Measurements from ENCODE around the gene DHX8.

DNA sequence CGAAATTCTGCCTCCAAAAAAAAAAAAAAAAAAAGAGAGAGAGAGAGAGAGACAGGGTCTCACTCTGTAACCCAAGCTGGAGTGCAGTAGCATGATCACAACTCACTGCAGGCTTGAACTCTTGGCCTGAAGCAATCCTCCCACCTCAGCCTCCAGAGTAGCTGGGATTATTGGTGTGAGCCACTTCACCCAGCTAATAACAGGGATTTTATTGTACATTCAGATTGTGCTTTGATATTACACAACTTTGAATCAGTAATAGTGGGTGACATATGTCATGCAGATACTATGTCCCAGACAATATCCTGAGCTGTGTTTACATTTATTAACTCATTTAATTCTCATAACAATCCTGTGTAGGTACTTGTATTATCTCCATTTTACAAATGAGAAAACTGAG lies 19.7 kb upstream of the DHX8 start:
- no peak for TF ChIP-seq POLR2A (IDR thresholded peaks at IDR 0.05)
- TF ChIP-seq, protein P1, sequence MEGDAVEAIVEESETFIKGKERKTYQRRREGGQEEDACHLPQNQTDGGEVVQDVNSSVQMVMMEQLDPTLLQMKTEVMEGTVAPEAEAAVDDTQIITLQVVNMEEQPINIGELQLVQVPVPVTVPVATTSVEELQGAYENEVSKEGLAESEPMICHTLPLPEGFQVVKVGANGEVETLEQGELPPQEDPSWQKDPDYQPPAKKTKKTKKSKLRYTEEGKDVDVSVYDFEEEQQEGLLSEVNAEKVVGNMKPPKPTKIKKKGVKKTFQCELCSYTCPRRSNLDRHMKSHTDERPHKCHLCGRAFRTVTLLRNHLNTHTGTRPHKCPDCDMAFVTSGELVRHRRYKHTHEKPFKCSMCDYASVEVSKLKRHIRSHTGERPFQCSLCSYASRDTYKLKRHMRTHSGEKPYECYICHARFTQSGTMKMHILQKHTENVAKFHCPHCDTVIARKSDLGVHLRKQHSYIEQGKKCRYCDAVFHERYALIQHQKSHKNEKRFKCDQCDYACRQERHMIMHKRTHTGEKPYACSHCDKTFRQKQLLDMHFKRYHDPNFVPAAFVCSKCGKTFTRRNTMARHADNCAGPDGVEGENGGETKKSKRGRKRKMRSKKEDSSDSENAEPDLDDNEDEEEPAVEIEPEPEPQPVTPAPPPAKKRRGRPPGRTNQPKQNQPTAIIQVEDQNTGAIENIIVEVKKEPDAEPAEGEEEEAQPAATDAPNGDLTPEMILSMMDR (IDR thresholded peaks at IDR 0.05): no peak

Data from thyroid gland (tissue), 4 donors.